ENCODE results near the gene KDM1B.

KDM1B gene

GRCh38 chr6:18264219-18264922, 109.1 kb downstream of the KDM1B start, which contains the start of gene DEK:
Gene DEK, minus strand, starts transcription at chr6:18264530. Its CDS starts 543 bp downstream, at chr6:18263987.
- peak; percentile 76 for DNase-seq

GRCh38 chr6:18264923-18265377, 109.7 kb downstream of the KDM1B start:
- no peak for DNase-seq

DNA sequence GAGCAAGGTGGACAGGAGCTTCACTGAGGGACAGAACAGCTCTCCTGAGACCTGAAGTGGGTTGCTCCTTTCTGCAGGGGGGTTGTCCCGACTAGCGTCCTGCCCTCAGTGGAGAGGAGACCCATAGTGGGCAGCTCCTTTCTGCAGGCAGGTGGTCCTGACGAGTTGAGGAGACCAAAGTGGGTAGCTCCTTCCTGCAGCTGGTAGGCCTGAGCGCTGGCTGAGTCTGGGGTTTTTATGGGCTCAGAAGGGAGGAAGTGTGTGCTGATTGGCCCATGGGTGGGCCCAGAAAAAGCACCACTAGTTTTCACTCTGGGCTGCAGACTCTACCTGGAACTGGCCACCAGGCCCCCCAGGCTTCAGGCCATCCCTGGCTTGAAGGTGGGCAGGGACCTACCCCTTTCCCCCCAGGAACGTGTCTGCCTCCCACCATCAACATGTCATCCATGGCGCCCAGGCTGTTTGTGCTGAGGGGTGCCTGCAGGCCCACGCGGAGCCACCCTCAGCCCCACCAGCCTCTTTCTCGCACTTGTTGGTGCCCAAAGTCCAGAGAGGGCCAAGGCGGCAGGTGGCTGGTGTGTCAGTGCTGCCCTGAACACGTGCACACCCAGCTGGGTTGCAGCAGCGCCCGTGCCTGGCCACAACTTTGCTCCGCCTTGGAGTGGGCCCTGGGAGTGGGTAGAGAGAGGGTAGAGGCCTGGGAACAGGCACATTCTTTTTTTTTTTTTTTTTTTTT, 110.7 kb downstream of the KDM1B start:
- no peak for DNase-seq

- no peak for DNase-seq
Measured at GRCh38 chr6:18266523-18266912, 111.3 kb downstream of the KDM1B start.

DNA sequence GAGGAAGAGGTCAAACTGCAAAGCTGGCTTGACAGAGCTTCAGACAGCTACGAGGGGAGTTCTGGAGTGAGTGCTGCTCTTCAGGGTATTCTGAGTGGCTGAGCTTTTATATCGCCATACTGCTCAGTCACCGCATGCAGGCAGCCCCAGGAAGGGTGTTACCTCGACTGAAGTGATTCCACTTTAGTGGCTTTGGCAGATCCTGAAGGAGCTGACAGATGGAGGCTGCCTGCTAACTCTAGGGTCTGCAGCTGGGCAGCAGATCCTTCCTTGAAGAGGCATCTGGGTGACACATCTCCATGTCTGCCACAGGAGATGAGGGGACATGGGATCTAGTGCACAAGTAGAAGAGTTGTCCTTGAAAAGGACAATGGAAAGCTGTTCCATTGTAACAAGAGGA, 112.8 kb downstream of the KDM1B start:
- DNase-seq, result no peak

DNA sequence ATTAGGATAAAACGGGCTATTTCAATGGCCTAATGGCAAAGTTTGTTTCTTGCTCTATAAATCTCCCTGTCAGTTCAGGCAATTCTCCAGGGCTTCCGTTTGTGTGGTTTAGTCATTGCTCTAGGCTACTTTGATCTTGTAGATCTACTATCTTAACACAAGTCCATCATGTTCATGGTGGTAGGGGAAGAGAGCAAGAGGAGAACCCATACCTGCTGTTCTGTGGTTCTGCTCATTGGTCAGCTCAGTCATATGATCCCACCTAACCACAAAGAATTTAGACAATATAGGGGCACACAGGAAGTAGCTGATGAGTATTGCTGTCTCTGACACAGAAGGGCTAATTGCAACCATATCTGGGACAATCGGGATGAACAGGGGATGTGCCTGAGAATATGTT, 114.0 kb downstream of the KDM1B start:
- no peak for DNase-seq

DNA sequence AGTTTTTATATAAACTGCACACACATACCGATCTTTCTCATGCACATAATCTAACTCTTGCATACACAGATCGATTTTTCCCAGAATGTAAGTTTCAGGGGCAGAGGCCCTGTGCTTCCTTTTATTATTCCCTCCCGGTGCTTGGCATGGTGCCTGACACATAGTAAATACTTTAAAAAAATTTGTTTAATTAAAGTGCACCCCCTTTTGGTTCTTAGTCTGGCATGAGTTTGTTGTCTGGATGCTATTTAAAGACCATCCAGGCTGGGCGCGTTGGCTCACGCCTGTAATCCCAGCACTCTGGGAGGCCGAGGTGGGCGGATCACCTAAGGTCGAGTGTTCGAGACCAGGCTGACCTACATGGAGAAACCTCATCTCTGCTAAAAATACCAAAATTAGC, 114.5 kb downstream of the KDM1B start:
- no peak for DNase-seq

GRCh38 chr6:18270216-18270615, 115.0 kb downstream of the KDM1B start:
- no peak for DNase-seq

Data from NCI-H510A (cell line).